Cardiac fibroblast (primary cell): ENCODE results near the gene NAA40.

Source experiments
- DNase-seq, 2 donors: peaks; one replicate each; pipeline versions ENCODE4 v3.0.0 to v3.0.0-alpha.2; 2010; ENCODE audit warnings: low read depth in 2 of 2
- H3K4me3 ChIP-seq, 2 donors: replicated peaks in 1 of 2; 1 replicate in 1 of 2; 2 replicates in 1 of 2; pipeline ENCODE4 v1.5.1; 2011; ENCODE audit warnings: low read depth in 2 of 2, low read length in 2 of 2, mild to moderate bottlenecking in 2 of 2, moderate library complexity in 1 of 2
- CTCF ChIP-seq: IDR thresholded peaks from one replicate; pipeline ENCODE4 v1.5.1; 2011; ENCODE audit warnings: low read depth, mild to moderate bottlenecking, low read length, inconsistent platforms

The NAA40 gene

GRCh38 chr11:63911876-63912275 lies 26.9 kb upstream of the NAA40 start:
- no peak overlapping the region for H3K4me3 ChIP-seq
- no peak for DNase-seq
- no peak for TF ChIP-seq CTCF

- H3K4me3 ChIP-seq, result no peak overlapping the region
- TF ChIP-seq CTCF, result no peak
- no peak for DNase-seq
Observed at GRCh38 chr11:63912678-63913077, 26.1 kb upstream of the NAA40 start.

- no peak for DNase-seq
- TF ChIP-seq CTCF, result no peak
- H3K4me3 ChIP-seq, result no peak overlapping the region
Observed at GRCh38 chr11:63913866-63914830, 24.7 kb upstream of the NAA40 start.

GRCh38 chr11:63914896-63915691 lies 23.7 kb upstream of the NAA40 start:
- H3K4me3 ChIP-seq, result no peak overlapping the region
- DNase-seq, result no peak
- TF ChIP-seq CTCF, result no peak

- H3K4me3 ChIP-seq, result peak overlapping the region; percentile 54 to 56
- no peak for DNase-seq
- TF ChIP-seq CTCF, result peak; percentile 68
Observed at GRCh38 chr11:63915961-63916836, 22.6 kb upstream of the NAA40 start.
